GM12873 (cell line): ENCODE results near the gene ZNF423.

Experiments
- CTCF ChIP-seq: IDR thresholded peaks from 2 replicates; pipeline ENCODE4 v1.5.1; 2012; ENCODE audit warnings: low read depth, mild to moderate bottlenecking, moderate library complexity, low read length, control low read depth; ENCODE audit not compliant: insufficient read depth; ENCODE audit errors: missing control alignments

Gene ZNF423

GRCh38 chr16:49834531-49835151, 21.3 kb downstream of the ZNF423 start:
- no peak for TF ChIP-seq CTCF

GRCh38 chr16:49833796-49834530, 21.9 kb downstream of the ZNF423 start:
- TF ChIP-seq CTCF: no peak

- no peak for TF ChIP-seq CTCF
These were observed 22.8 kb downstream of the ZNF423 start for GRCh38 chr16:49833085-49833484.

- TF ChIP-seq CTCF: no peak
These were observed 23.7 kb downstream of the ZNF423 start for GRCh38 chr16:49832177-49832576.

GRCh38 chr16:49830873-49831272, 25.0 kb downstream of the ZNF423 start:
- no peak for TF ChIP-seq CTCF

- no peak for TF ChIP-seq CTCF
These were observed 27.2 kb downstream of the ZNF423 start for GRCh38 chr16:49828533-49829267.

GRCh38 chr16:49827805-49828438, 28.0 kb downstream of the ZNF423 start:
- TF ChIP-seq CTCF: no peak
